Loucy (cell line): ENCODE results near the gene GMEB2.

Experiments
- H2AFZ ChIP-seq: fragments of 200-600 bp; sonication (generic); 2 replicates; pipeline ENCODE4 v1.6.0; 2016; ENCODE audit warnings: antibody characterized with exemption, mild to moderate bottlenecking, low read length, moderate library complexity
- H3F3A ChIP-seq: fragments of 200-600 bp; 2 replicates; pipeline ENCODE4 v1.6.0; 2016; ENCODE audit warnings: antibody characterized with exemption, low read depth, mild to moderate bottlenecking
- H3K27me3 ChIP-seq: fragments of 200-600 bp; sonication (generic); 2 replicates; pipeline ENCODE4 v1.6.1; 2014; ENCODE audit warnings: low read length, mild to moderate bottlenecking; ENCODE audit not compliant: insufficient read depth, poor library complexity, severe bottlenecking
- H3K36me3 ChIP-seq: fragments of 200-600 bp; sonication (generic); 2 replicates; pipeline ENCODE4 v1.6.1; 2016; ENCODE audit warnings: low read length; ENCODE audit not compliant: insufficient read depth
- H3K4me1 ChIP-seq: fragments of 200-600 bp; sonication (generic); 2 replicates; pipeline ENCODE4 v1.5.1; 2014; ENCODE audit warnings: low read length, mild to moderate bottlenecking; ENCODE audit not compliant: insufficient read depth, poor library complexity, severe bottlenecking
- H3K4me2 ChIP-seq: fragments of 200-600 bp; sonication (generic); 2 replicates; pipeline ENCODE4 v1.6.0; 2014; ENCODE audit warnings: antibody characterized with exemption, low read length, low read depth, mild to moderate bottlenecking; ENCODE audit not compliant: poor library complexity, severe bottlenecking
- H3K4me3 ChIP-seq: fragments of 200-600 bp; sonication (generic); 2 replicates; pipeline ENCODE4 v1.5.1; 2014; ENCODE audit warnings: low read length, mild to moderate bottlenecking, mixed read lengths; ENCODE audit not compliant: poor library complexity, severe bottlenecking
- H3K79me2 ChIP-seq: fragments of 200-600 bp; sonication (generic); 2 replicates; pipeline ENCODE4 v1.6.1; 2014; ENCODE audit warnings: low read length; ENCODE audit not compliant: insufficient read depth
- H3K9ac ChIP-seq: fragments of 200-600 bp; sonication (generic); 2 replicates; pipeline ENCODE4 v1.6.0; 2014; ENCODE audit warnings: mild to moderate bottlenecking, low read depth, low read length, moderate library complexity; ENCODE audit not compliant: poor library complexity, severe bottlenecking
- H3K9me2 ChIP-seq: fragments of 200-600 bp; sonication (generic); replicated peaks from 2 replicates; pipeline ENCODE4 v1.6.1; 2016; ENCODE audit warnings: low read depth, low read length, mixed read lengths
- H3K9me3 ChIP-seq: fragments of 200-600 bp; sonication (generic); 2 replicates; pipeline ENCODE4 v1.6.1; 2014; ENCODE audit warnings: mild to moderate bottlenecking, antibody characterized with exemption, low read length, low read depth; ENCODE audit not compliant: insufficient read depth
- H4K20me1 ChIP-seq: fragments of 200-600 bp; sonication (generic); 2 replicates; pipeline ENCODE4 v1.6.0; 2014; ENCODE audit warnings: antibody characterized with exemption, low read length, mild to moderate bottlenecking; ENCODE audit not compliant: insufficient read depth, poor library complexity, severe bottlenecking
- EZH2phosphoT487 ChIP-seq: fragments of 200-600 bp; IDR thresholded peaks from 2 replicates; pipeline ENCODE4 v1.6.1; 2018; ENCODE audit warnings: antibody characterized with exemption, mild to moderate bottlenecking, moderate library complexity, borderline replicate concordance
- TF ChIP-seq, protein P1 (sequence below): fragments of 200-600 bp; sonication (generic); conservative IDR thresholded peaks from 2 replicates; pipeline ENCODE4 v1.5.1; 2014; ENCODE audit warnings: mild to moderate bottlenecking, antibody characterized with exemption, low read length

Gene GMEB2

DNA sequence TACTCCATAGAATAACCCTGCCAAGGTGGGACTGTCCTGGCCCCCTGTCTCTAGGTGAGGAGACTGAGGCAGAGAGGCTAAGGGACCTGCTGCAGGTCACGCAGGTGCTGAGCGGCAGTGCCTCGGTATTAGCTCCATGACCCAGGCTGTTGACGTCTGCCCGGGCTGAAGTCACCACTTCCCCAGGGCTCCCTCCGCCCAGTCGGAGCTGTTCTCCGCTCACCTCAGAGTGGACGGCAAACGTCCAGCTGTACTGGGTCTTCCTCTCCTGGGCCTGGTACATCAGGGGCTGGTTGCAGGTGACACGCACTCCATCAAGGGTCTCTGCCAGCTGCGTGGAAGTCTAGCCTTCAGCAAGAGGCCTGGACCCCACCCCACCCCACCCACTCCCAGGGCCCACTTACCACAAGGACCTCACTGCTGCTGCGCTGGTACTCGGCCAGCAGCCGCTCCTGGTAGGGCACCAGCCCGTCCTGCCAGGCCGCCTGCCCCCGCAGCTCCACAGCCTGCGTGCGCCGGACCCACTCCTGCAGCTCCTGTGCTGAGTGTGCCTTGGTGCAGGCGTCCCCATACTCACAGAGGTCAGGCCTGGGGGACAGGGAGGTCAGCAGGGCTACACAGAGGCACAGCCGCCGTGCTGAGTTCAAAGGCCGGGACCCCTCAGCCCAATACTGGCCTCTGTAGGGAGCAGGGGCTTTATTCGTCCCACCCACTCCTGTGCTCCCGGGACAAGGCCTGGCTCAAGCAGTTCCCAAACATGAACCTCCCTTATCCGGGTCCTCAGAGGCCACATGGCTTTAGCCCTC, 56.4 kb downstream of the GMEB2 start:
- Histone ChIP-seq H3F3A (no peaks in the 10 kb centered on the region), H4K20me1 (peaks cover 13% of the 10 kb centered on the region), H3K4me1 (peaks cover 38% of the 10 kb centered on the region), H3K36me3 (no peaks in the 10 kb centered on the region), H2AFZ (no peak overlapping the region), H3K4me3 (no peak overlapping the region), H3K9ac (no peak overlapping the region), H3K79me2 (no peaks in the 10 kb centered on the region), H3K4me2 (no peak overlapping the region), H3K9me2 (no peaks in the 10 kb centered on the region), H3K27me3 (peaks cover 4% of the 10 kb centered on the region), H3K9me3 (no peaks in the 10 kb centered on the region)
- TF ChIP-seq, protein P1, sequence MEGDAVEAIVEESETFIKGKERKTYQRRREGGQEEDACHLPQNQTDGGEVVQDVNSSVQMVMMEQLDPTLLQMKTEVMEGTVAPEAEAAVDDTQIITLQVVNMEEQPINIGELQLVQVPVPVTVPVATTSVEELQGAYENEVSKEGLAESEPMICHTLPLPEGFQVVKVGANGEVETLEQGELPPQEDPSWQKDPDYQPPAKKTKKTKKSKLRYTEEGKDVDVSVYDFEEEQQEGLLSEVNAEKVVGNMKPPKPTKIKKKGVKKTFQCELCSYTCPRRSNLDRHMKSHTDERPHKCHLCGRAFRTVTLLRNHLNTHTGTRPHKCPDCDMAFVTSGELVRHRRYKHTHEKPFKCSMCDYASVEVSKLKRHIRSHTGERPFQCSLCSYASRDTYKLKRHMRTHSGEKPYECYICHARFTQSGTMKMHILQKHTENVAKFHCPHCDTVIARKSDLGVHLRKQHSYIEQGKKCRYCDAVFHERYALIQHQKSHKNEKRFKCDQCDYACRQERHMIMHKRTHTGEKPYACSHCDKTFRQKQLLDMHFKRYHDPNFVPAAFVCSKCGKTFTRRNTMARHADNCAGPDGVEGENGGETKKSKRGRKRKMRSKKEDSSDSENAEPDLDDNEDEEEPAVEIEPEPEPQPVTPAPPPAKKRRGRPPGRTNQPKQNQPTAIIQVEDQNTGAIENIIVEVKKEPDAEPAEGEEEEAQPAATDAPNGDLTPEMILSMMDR = no peak
- TF ChIP-seq EZH2phosphoT487 = no peak

DNA sequence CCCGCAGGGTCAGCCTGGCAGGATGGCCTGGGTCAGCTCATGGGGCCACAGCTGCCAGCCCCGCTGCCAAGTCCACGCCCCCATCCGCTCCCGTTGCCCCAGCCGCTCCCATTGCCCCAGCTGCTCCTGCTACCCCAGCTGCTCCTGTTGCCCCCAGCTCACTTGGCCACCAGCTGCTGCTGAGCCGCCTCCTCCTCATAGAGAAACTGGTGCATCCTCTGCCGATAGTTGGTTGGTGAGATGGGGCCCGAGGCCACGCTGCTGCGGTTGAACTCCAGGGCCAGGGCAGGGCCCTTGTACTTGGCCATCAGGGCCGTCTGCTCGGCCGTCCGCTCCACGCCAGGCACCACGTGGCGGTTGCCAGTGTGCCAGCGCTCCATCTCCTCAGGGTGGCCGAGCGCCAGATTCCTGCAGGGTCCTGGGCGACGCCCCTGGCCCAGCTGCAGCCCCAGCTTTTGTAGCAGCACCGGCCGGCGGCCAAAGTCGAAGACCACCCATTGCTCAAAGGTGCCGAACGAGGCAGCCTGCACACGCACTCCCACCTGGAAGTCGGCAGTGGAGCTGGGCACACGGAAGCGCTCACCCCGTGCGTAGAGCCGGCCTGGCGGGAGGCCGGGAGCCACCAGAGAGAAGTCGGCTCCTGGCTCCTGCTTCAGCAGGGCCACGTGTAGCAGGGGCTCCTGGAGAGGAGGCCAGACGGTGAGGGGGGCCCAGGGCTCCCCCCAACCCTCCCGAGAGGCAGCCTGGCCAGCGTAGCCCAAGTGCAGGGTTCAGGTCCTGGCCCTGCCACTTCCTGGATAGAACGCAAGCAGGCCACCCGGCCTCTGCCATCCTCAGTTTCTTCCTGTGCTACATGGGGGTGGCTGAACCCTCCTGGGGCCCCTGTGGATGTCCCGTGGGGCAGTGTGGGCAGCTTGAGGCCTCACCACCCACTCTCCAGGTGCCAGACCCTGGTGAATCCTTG, 57.6 kb downstream of the GMEB2 start:
- Histone ChIP-seq H2AFZ (no peak overlapping the region), H3K79me2 (no peaks in the 10 kb centered on the region), H3K9me2 (no peaks in the 10 kb centered on the region), H3F3A (no peaks in the 10 kb centered on the region), H3K4me1 (peaks cover 32% of the 10 kb centered on the region), H4K20me1 (peaks cover 13% of the 10 kb centered on the region), H3K4me2 (peak overlapping the region; percentile 71), H3K9ac (no peak overlapping the region), H3K36me3 (no peaks in the 10 kb centered on the region), H3K4me3 (peak overlapping the region; percentile 57), H3K9me3 (no peaks in the 10 kb centered on the region), H3K27me3 (peaks cover 4% of the 10 kb centered on the region)
- TF ChIP-seq EZH2phosphoT487 = no peak
- TF ChIP-seq, protein P1 = no peak

DNA sequence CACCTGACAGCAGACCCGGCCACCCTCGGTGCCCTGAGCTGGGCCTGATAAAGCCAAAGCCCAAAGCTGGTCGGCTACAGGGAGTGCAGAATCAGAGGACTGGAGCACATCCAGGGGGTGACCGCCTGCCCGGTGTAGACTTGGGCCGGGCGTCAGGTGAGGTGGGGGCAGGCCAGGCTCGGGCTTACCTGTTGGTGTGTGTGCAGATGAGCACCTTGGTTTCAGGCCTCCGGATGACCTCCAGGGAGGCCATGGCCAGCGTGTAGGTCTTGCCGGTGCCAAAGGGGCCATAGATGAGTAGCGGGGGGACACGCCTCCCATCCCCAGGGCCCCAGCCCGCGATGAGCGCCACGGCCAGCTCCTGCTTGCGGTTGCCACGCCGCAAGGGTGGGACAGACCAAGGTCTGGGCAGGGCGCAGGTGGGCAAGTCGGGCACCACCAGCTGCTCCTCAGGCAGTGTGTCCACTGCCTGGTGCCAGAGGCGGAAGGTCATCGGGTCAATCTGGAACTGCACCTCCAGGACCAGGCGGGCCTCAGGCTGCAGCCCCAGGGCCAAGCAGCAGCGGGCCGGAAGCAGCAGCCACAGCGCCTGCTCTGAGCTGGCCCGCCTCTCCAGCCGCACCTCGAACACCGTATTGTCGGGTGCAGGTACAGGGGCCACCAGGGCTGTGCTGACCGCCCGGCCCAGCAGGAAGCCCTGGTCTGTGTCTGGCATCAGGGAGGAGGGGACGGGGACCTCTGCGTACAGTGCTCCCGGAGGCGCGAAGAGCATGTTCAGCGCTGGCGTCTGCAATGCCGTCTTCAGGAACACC, 58.5 kb downstream of the GMEB2 start:
- H3K36me3 ChIP-seq = no peaks in the 10 kb centered on the region
- H3F3A ChIP-seq = no peaks in the 10 kb centered on the region
- H3K4me3 ChIP-seq = peak overlapping the region; percentile 57
- H4K20me1 ChIP-seq = peaks cover 13% of the 10 kb centered on the region
- H2AFZ ChIP-seq = no peak overlapping the region
- TF ChIP-seq, protein P1 = no peak
- no peak for TF ChIP-seq EZH2phosphoT487
- peaks cover 4% of the 10 kb centered on the region for H3K27me3 ChIP-seq
- H3K9ac ChIP-seq = no peak overlapping the region
- no peaks in the 10 kb centered on the region for H3K9me3 ChIP-seq
- H3K79me2 ChIP-seq = no peaks in the 10 kb centered on the region
- no peaks in the 10 kb centered on the region for H3K9me2 ChIP-seq
- peaks cover 27% of the 10 kb centered on the region for H3K4me1 ChIP-seq
- peak overlapping the region; percentile 71 for H3K4me2 ChIP-seq
